ENCODE results near the gene SCO2. TPM values are rescaled to one million over a fixed set of nuclear protein-coding genes. Genes with fewer than 3 reads are reported as not detected.

The SCO2 gene
- total and polyA plus RNA-seq, 2 of the 4 experiments (the other 2 are of a cell fraction), result 1.3 to 1.9 TPM

GRCh38 chr22:50485221-50486131 is 39.9 kb downstream of the SCO2 start:
- no peak overlapping the region for H3K4me2 ChIP-seq (ENCODE audit: low read depth, low read length)
- no peak overlapping the region for H2BK5ac ChIP-seq (ENCODE audit: low read depth, low read length, poor library complexity, severe bottlenecking)
- H4K20me1 ChIP-seq (ENCODE audit: insufficient read depth, low read length), result no peaks in the 10 kb centered on the region; the same call in 1 of the 2 replicates
- no peak overlapping the region for H4K8ac ChIP-seq (ENCODE audit: low read depth in 2 of 2, low read length in 2 of 2)
- in situ Hi-C loops (cut with MboI; ENCODE audit: low sequenced_read_pairs), result no loop called here
- intact Hi-C loops (cut with micrococcal nuclease), result no loop called here
- no peak overlapping the region for H3K23ac ChIP-seq (ENCODE audit: low read depth, low read length)
- CTCF ChIA-PET, result no interaction called here
- H2AK9ac ChIP-seq (replicated peaks; ENCODE audit: low read depth, low read length, poor library complexity), result peak overlapping the region; percentile 37
- TF ChIP-seq BHLHE40 (IDR thresholded peaks at IDR 0.05; ENCODE audit: low read depth, low read length), result peak; percentile 23; the same call in 1 of the 2 replicates
- TF ChIP-seq CTCF (conservative IDR thresholded peaks at IDR 0.05; ENCODE audit: low read depth, low read length), result no peak
- 0 out of 2 replicates have a peak, but pooled peaks have one; percentile 29 for TF ChIP-seq USF2 (IDR thresholded peaks at IDR 0.05; ENCODE audit: low read depth, low read length)
- H3K36me3 ChIP-seq (ENCODE audit: control insufficient read depth, insufficient read depth, low read length), result peaks cover 4% of the 10 kb centered on the region; the same call in 1 of the 2 replicates
- H2BK20ac ChIP-seq (ENCODE audit: low read depth, low read length), result no peak overlapping the region
- peaks cover 0 to 3% of the 10 kb centered on the region in 2 experiments; a peak in 1 of 4 replicates for H3K79me1 ChIP-seq (ENCODE audit: low read depth in 1 of 2, low read length in 2 of 2)
- no peak overlapping the region for H2AK5ac ChIP-seq (ENCODE audit: low read depth, low read length)
- no peak overlapping the region for H4K5ac ChIP-seq (ENCODE audit: low read depth, low read length)
- H3K9me3 ChIP-seq (ENCODE audit: control insufficient read depth, insufficient read depth, low read length), result no peaks in the 10 kb centered on the region
- H3K9ac ChIP-seq (ENCODE audit: low read depth, low read length), result no peak overlapping the region
- H3K18ac ChIP-seq (ENCODE audit: low read depth, low read length), result no peak overlapping the region
- H4K91ac ChIP-seq (ENCODE audit: insufficient read depth, low read depth, low read length), result no peak overlapping the region
- no peak overlapping the region for H3K56ac ChIP-seq (ENCODE audit: extremely low read depth, insufficient read depth, low read length)
- POLR2A ChIA-PET (ENCODE audit: unreplicated experiment), result no interaction called here
- no peak overlapping the region for H3K27ac ChIP-seq (ENCODE audit: insufficient read depth, low read length)
- H3K4ac ChIP-seq (ENCODE audit: low read depth, low read length), result no peak overlapping the region
- dilution Hi-C loops (cut with HindIII; ENCODE audit: low sequenced_read_pairs, unreplicated experiment), result no loop called here
- H3K14ac ChIP-seq (replicated peaks; ENCODE audit: low read depth, low read length), result no peak overlapping the region
- H3K4me1 ChIP-seq (ENCODE audit: control insufficient read depth, insufficient read depth, low read length), result no peaks in the 10 kb centered on the region
- H2BK120ac ChIP-seq (ENCODE audit: low read depth, low read length), result no peak overlapping the region
- H3K9me1 ChIP-seq (ENCODE audit: insufficient read depth, low read length), result no peaks in the 10 kb centered on the region
- H2BK15ac ChIP-seq (ENCODE audit: low read depth, low read length), result no peak overlapping the region
- H3K27me3 ChIP-seq (ENCODE audit: control insufficient read depth, insufficient read depth, low read length), result peaks cover 7% of the 10 kb centered on the region
- H2AFZ ChIP-seq (replicated peaks; ENCODE audit: low read length, poor library complexity), result peak overlapping the region; percentile 51
- no peak overlapping the region for H3K4me3 ChIP-seq (ENCODE audit: insufficient read depth, low read depth, low read length)
- no TSS peak for BruUV-seq (replicated peaks)
- 72% methylated on average over 15 of the region's 29 CpGs; no CpG with 5 or more reads in 1 of the 2 experiments for WGBS, 2 experiments (ENCODE audit: extremely low coverage in 2 of 2, insufficient read length in 1 of 2)
- ATAC-seq (ENCODE audit: low read depth), result no peak
- DNase-seq, result no peak
